K562 (cell line): Measurements from ENCODE around the gene SEC61A2. TPM values are rescaled to one million over a fixed set of nuclear protein-coding genes. Genes with fewer than 3 reads are reported as not detected.

Source experiments
- BCL6 ChIP-seq: fragments of 250-450 bp; sonication (Bioruptor Pico); IDR thresholded peaks from 2 replicates; pipeline ENCODE4 v1.4.0; 2020
- BRD4 ChIP-seq: fragments of 200-600 bp; sonication (generic); IDR thresholded peaks from 2 replicates; pipeline ENCODE4 v1.6.1; 2017; ENCODE audit warnings: inconsistent platforms
- CAMTA2 ChIP-seq: fragments of 250-450 bp; sonication (Bioruptor Pico); conservative IDR thresholded peaks from 2 replicates; pipeline ENCODE4 v1.5.1; 2022
- CBFB ChIP-seq: sonication (generic); formaldehyde crosslinking; IDR thresholded peaks from 2 replicates; pipeline ENCODE4 v1.4.0; 2020; ENCODE audit warnings: mild to moderate bottlenecking, missing genetic modification reagents
- CTCFL ChIP-seq: IDR thresholded peaks from 2 replicates; pipeline ENCODE4 v1.6.1; 2011; ENCODE audit warnings: borderline replicate concordance, low read depth, mild to moderate bottlenecking, moderate library complexity, low read length; ENCODE audit not compliant: insufficient read depth, poor library complexity, severe bottlenecking
- DMBX1 ChIP-seq: fragments of 250-450 bp; sonication (Bioruptor Pico); IDR thresholded peaks from 2 replicates; pipeline ENCODE4 v1.8.0; 2022; ENCODE audit warnings: inconsistent platforms, mild to moderate bottlenecking, moderate library complexity, borderline replicate concordance
- E2F6 ChIP-seq, 2 experiments: IDR thresholded peaks; 2 replicates each; pipeline ENCODE4 v1.6.1; 2011; ENCODE audit warnings: borderline replicate concordance in 1 of 2, control low read depth in 1 of 2, low read depth in 1 of 2, low read length in 1 of 2, mild to moderate bottlenecking in 1 of 2, mixed read lengths in 1 of 2, moderate library complexity in 1 of 2; ENCODE audit not compliant: insufficient read depth in 1 of 2, insufficient read length in 1 of 2, poor library complexity in 1 of 2, severe bottlenecking in 1 of 2; ENCODE audit errors: extremely low read depth in 1 of 2
- KLF10 ChIP-seq: fragments of 250-450 bp; sonication (Bioruptor Pico); IDR thresholded peaks from 2 replicates; pipeline ENCODE4 v1.6.1; 2021; ENCODE audit warnings: matching md5 sums
- MYC ChIP-seq, 2 experiments: fragments of 250-450 bp in 1 of 2; sonication (Bioruptor Pico) in 1 of 2; IDR thresholded peaks; 2 replicates each; pipeline versions ENCODE4 v1.5.1 to v1.6.1; 2012 to 2021; ENCODE audit warnings: low read depth in 2 of 2, borderline replicate concordance in 1 of 2, improper control_type of control experiment in 1 of 2, low read length in 1 of 2, mild to moderate bottlenecking in 1 of 2, moderate library complexity in 1 of 2
- PCBP2 ChIP-seq: fragments of 200-400 bp; formaldehyde crosslinking; IDR thresholded peaks from 2 replicates; pipeline ENCODE4 v1.6.1; 2018; ENCODE audit warnings: low read length, low read depth, mild to moderate bottlenecking, moderate library complexity; ENCODE audit not compliant: poor library complexity, severe bottlenecking
- PHTF2 ChIP-seq: fragments of 250-450 bp; sonication (Bioruptor Pico); IDR thresholded peaks from 2 replicates; pipeline ENCODE4 v1.5.0; 2021; ENCODE audit warnings: mild to moderate bottlenecking
- ZNF253 ChIP-seq: fragments of 250-450 bp; sonication (Bioruptor Pico); conservative IDR thresholded peaks from 2 replicates; pipeline ENCODE4 v1.6.1; 2021; ENCODE audit warnings: mild to moderate bottlenecking
- polyA plus RNA-seq, 8 experiments: library from polyadenylated mRNA; depleted of rRNA in 4 of 8; stranded (reverse) in 5 of 8; unstranded in 3 of 8; fragments of >200 nt; fragmentation: Nextera tagmentation in 2 of 8; fragmentation: Illumina TruSeq in 1 of 8; extraction: Ambion mirVana in 2 of 8; extraction: Trizol in 1 of 8; gene quantifications; 2 replicates each; pipeline versions ENCODE4 v1.2.1 to v1.2.3, GENCODE V29; 2011 to 2014; ENCODE audit warnings: inconsistent platforms in 1 of 8, missing spikeins in 1 of 8
- total RNA-seq, 7 experiments: library from RNA; depleted of rRNA in 6 of 7; stranded (reverse); fragments of >200 nt in 6 of 7; fragmentation: Illumina TruSeq in 2 of 7; extraction: Trizol in 2 of 7; gene quantifications; 2 replicates each; pipeline versions ENCODE4 v1.2.1 to v1.2.3, GENCODE V29; 2011 to 2021; ENCODE audit warnings: low replicate concordance in 1 of 7
- TF ChIP-seq, protein P1 (sequence below): IDR thresholded peaks from 2 replicates; pipeline ENCODE4 v1.6.1; 2016; ENCODE audit warnings: missing genetic modification characterization, missing compliant biosample characterization
- TF ChIP-seq, protein P2 (sequence below), 2 experiments: fragments of 450-650 bp; conservative IDR thresholded peaks; 2 replicates each; pipeline ENCODE4 v1.6.1; 2017; ENCODE audit warnings: mild to moderate bottlenecking in 2 of 2, moderate library complexity in 2 of 2
- TF ChIP-seq, protein P3 (sequence below): IDR thresholded peaks from 3 replicates; pipeline ENCODE4 v1.6.1; 2011; ENCODE audit warnings: borderline replicate concordance, mild to moderate bottlenecking, moderate library complexity; ENCODE audit not compliant: insufficient read length; ENCODE audit errors: extremely low read depth

Gene SEC61A2
- total and polyA plus RNA-seq, 9 of the 15 experiments (the other 6 are each of a cell fraction or from before 2014, with no cell fraction given) = 1.2 to 9.7 (median 3.9) TPM

DNA sequence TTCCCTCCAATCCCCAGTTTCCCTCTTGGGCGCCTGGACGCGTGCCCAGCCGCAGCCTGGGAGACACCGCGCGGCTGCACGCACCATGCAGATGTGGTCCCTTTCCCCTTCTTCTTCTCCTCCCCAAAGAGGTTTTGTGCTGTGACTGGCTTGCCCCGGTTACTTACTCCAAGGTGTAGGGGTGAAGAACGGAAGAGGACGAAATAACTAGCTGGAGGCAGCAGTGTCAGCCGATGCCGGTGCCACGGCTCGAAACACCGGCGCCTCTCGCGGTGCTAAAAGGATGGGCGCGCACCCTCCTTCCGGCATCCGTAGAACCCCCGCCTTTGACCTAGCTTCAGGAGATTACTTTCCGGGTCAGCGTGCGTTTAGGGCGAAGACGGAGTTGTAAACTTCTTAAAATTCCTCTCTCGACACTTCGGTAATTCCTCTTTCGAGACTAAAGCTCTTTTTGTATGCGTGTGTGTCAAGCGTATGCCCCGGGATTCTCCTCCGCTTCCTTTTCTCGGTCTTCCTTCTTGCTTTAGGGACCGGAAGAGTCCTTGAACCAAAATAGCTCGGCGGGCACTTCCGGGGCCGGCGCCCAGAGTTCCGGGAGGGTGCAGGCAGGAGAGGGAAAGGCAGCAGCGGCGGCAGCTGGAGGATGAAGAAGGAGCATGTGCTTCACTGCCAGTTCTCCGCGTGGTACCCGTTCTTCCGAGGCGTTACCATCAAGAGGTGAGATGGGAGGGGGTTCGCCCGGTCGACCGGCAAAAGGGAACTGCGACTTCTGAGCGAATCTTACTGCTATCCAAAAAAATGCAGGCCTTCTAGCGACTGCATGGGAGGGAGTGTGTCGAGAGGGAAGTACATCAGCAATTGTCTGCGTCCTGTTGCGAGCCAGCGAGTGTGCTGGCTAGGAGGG lies 66.4 kb downstream of the SEC61A2 start, which contains the start of the genes CDC123 and NUDT5 (continued):
- TF ChIP-seq CBFB (CRISPR knock-in tag) (no peak; the same call in 1 of the 2 replicates), CTCFL (no peak), KLF10 (CRISPR knock-in tag) (no peak), CAMTA2 (CRISPR knock-in tag) (no peak), BRD4 (peak; percentile 85; the same call in 1 of the 2 replicates), PCBP2 (no peak), ZNF253 (no peak), E2F6 (IDR thresholded peaks at IDR 0.05; ENCODE audit: borderline replicate concordance in 1 of 2, extremely low read depth in 1 of 2, insufficient read depth in 1 of 2, insufficient read length in 1 of 2, low read depth in 1 of 2, low read length in 1 of 2, poor library complexity in 1 of 2, severe bottlenecking in 1 of 2) (peak; percentile 88 to 93), DMBX1 (no peak; the same call in 1 of the 2 replicates), MYC (IDR thresholded peaks at IDR 0.05; ENCODE audit: low read depth, low read length) (peak; percentile 94), MYC (CRISPR knock-in tag; IDR thresholded peaks at IDR 0.05; ENCODE audit: borderline replicate concordance, low read depth) (peak; percentile 87), PHTF2 (CRISPR knock-in tag) (no peak), BCL6 (no peak)
- TF ChIP-seq, protein P1, sequence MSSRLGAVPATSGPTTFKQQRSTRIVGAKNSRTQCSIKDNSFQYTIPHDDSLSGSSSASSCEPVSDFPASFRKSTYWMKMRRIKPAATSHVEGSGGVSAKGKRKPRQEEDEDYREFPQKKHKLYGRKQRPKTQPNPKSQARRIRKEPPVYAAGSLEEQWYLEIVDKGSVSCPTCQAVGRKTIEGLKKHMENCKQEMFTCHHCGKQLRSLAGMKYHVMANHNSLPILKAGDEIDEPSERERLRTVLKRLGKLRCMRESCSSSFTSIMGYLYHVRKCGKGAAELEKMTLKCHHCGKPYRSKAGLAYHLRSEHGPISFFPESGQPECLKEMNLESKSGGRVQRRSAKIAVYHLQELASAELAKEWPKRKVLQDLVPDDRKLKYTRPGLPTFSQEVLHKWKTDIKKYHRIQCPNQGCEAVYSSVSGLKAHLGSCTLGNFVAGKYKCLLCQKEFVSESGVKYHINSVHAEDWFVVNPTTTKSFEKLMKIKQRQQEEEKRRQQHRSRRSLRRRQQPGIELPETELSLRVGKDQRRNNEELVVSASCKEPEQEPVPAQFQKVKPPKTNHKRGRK (tag) = peak; percentile 87
- TF ChIP-seq, protein P2, sequence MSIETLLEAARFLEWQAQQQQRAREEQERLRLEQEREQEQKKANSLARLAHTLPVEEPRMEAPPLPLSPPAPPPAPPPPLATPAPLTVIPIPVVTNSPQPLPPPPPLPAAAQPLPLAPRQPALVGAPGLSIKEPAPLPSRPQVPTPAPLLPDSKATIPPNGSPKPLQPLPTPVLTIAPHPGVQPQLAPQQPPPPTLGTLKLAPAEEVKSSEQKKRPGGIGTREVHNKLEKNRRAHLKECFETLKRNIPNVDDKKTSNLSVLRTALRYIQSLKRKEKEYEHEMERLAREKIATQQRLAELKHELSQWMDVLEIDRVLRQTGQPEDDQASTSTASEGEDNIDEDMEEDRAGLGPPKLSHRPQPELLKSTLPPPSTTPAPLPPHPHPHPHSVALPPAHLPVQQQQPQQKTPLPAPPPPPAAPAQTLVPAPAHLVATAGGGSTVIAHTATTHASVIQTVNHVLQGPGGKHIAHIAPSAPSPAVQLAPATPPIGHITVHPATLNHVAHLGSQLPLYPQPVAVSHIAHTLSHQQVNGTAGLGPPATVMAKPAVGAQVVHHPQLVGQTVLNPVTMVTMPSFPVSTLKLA (conservative IDR thresholded peaks at IDR 0.05) = peak; percentile 85 to 93
- TF ChIP-seq, protein P3, sequence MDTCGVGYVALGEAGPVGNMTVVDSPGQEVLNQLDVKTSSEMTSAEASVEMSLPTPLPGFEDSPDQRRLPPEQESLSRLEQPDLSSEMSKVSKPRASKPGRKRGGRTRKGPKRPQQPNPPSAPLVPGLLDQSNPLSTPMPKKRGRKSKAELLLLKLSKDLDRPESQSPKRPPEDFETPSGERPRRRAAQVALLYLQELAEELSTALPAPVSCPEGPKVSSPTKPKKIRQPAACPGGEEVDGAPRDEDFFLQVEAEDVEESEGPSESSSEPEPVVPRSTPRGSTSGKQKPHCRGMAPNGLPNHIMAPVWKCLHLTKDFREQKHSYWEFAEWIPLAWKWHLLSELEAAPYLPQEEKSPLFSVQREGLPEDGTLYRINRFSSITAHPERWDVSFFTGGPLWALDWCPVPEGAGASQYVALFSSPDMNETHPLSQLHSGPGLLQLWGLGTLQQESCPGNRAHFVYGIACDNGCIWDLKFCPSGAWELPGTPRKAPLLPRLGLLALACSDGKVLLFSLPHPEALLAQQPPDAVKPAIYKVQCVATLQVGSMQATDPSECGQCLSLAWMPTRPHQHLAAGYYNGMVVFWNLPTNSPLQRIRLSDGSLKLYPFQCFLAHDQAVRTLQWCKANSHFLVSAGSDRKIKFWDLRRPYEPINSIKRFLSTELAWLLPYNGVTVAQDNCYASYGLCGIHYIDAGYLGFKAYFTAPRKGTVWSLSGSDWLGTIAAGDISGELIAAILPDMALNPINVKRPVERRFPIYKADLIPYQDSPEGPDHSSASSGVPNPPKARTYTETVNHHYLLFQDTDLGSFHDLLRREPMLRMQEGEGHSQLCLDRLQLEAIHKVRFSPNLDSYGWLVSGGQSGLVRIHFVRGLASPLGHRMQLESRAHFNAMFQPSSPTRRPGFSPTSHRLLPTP = no peak
